HFFc6 (cell line): ENCODE data around the gene TOP1. TPM values are rescaled to one million over a fixed set of nuclear protein-coding genes. Genes with fewer than 3 reads are reported as not detected.

Source experiments
- DNase-seq: peaks from one replicate; pipeline ENCODE4 v3.0.0-alpha.2; 2018
- H3K27ac Mint-ChIP-seq: 2 replicates; pipeline ENCODE4 v1.8.0; 2020; ENCODE audit warnings: mild to moderate bottlenecking, mixed read lengths
- H3K27me3 Mint-ChIP-seq: 2 replicates; pipeline ENCODE4 v1.8.0; 2021; ENCODE audit warnings: mild to moderate bottlenecking, moderate library complexity, mixed read lengths; ENCODE audit not compliant: insufficient read depth
- H3K36me3 Mint-ChIP-seq: 2 replicates; pipeline ENCODE4 v1.8.0; 2021; ENCODE audit warnings: low read depth, mixed read lengths
- H3K4me1 Mint-ChIP-seq: 2 replicates; pipeline ENCODE4 v1.8.0; 2020; ENCODE audit warnings: low read depth, mixed read lengths
- H3K4me3 Mint-ChIP-seq: 2 replicates; pipeline ENCODE4 v1.8.0; 2020; ENCODE audit warnings: mild to moderate bottlenecking, moderate library complexity, mixed read lengths
- H3K9me3 Mint-ChIP-seq: 2 replicates; pipeline ENCODE4 v1.8.0; 2020; ENCODE audit warnings: mild to moderate bottlenecking, mixed read lengths
- CTCF ChIP-seq: fragments of 200-600 bp; sonication (generic); IDR thresholded peaks from 2 replicates; pipeline ENCODE4 v1.5.0; 2021; ENCODE audit warnings: antibody characterized with exemption, mild to moderate bottlenecking
- total RNA-seq, 6 experiments: library from RNA; stranded (reverse); fragmentation: NEBNext Ultra II Directional; extraction: Animal tissue kit (Norgen Biotek cat#: 25700); gene quantifications; 2 replicates in 1 of 6; 3 replicates in 5 of 6; pipeline ENCODE4 v1.2.3, GENCODE V29; 2021

Gene TOP1
- total RNA-seq, 6 experiments from 2014 or later = 62.1 to 77.0 (median 73.0) TPM

GRCh38 chr20:41054070-41054846 is 25.6 kb downstream of the TOP1 start:
- H3K27ac Mint-ChIP-seq = 0 out of 2 replicates have a peak overlapping the region, but pooled peaks have one; percentile 38
- TF ChIP-seq CTCF = no peak
- no peaks in the 10 kb centered on the region for H3K27me3 Mint-ChIP-seq
- DNase-seq = no peak
- H3K4me3 Mint-ChIP-seq = no peak overlapping the region
- H3K36me3 Mint-ChIP-seq = no peaks in the 10 kb centered on the region
- peaks cover 89% of the 10 kb centered on the region for H3K4me1 Mint-ChIP-seq
- H3K9me3 Mint-ChIP-seq = no peaks in the 10 kb centered on the region

- Mint-ChIP-seq H3K4me1 (peaks cover 89% of the 10 kb centered on the region), H3K27ac (peak overlapping the region; percentile 8; the same call in 1 of the 2 replicates), H3K4me3 (no peak overlapping the region), H3K36me3 (peaks cover 5% of the 10 kb centered on the region; the same call in 1 of the 2 replicates), H3K9me3 (no peaks in the 10 kb centered on the region), H3K27me3 (no peaks in the 10 kb centered on the region; the same call in 1 of the 2 replicates)
- TF ChIP-seq CTCF = no peak
- DNase-seq = no peak
Measured at GRCh38 chr20:41054847-41055230, 26.2 kb downstream of the TOP1 start.

- Mint-ChIP-seq H3K27ac (peak overlapping the region; percentile 6), H3K4me1 (peaks cover 82% of the 10 kb centered on the region), H3K36me3 (peaks cover 5% of the 10 kb centered on the region; the same call in 1 of the 2 replicates), H3K9me3 (no peaks in the 10 kb centered on the region), H3K4me3 (no peak overlapping the region), H3K27me3 (no peaks in the 10 kb centered on the region; the same call in 1 of the 2 replicates)
- TF ChIP-seq CTCF = no peak
- DNase-seq = no peak
Measured at GRCh38 chr20:41055679-41056078, 27.1 kb downstream of the TOP1 start.

GRCh38 chr20:41057999-41058673 is 29.5 kb downstream of the TOP1 start:
- H3K4me3 Mint-ChIP-seq = peak overlapping the region; percentile 50
- peaks cover 25% of the 10 kb centered on the region for H3K36me3 Mint-ChIP-seq
- no peaks in the 10 kb centered on the region; the same call in 1 of the 2 replicates for H3K27me3 Mint-ChIP-seq
- H3K4me1 Mint-ChIP-seq = peaks cover 67% of the 10 kb centered on the region
- H3K27ac Mint-ChIP-seq = peak overlapping the region; percentile 87
- DNase-seq = peak; percentile 86
- no peaks in the 10 kb centered on the region for H3K9me3 Mint-ChIP-seq
- TF ChIP-seq CTCF = no peak

- DNase-seq = no peak
- no peaks in the 10 kb centered on the region for H3K9me3 Mint-ChIP-seq
- no peak for TF ChIP-seq CTCF
- peaks cover 33% of the 10 kb centered on the region for H3K36me3 Mint-ChIP-seq
- peaks cover 67% of the 10 kb centered on the region for H3K4me1 Mint-ChIP-seq
- H3K27me3 Mint-ChIP-seq = no peaks in the 10 kb centered on the region; the same call in 1 of the 2 replicates
- H3K27ac Mint-ChIP-seq = peak overlapping the region; percentile 87
- H3K4me3 Mint-ChIP-seq = peak overlapping the region; percentile 50
Measured at GRCh38 chr20:41058674-41059635, 30.3 kb downstream of the TOP1 start.
